PC-3 (cell line): ENCODE results near the gene SPATA9.

Source experiments
- CTCF ChIP-seq: fragments of 300-600 bp; sonication (generic); conservative IDR thresholded peaks from 2 replicates; pipeline ENCODE4 v1.5.1; 2017; ENCODE audit warnings: antibody characterized with exemption, low read depth, mild to moderate bottlenecking, low read length
- EZH2phosphoT487 ChIP-seq: fragments of 300-600 bp; sonication (generic); IDR thresholded peaks from 2 replicates; pipeline ENCODE4 v1.6.1; 2018; ENCODE audit warnings: mild to moderate bottlenecking, antibody characterized with exemption, low read length, borderline replicate concordance

- TF ChIP-seq CTCF (no peak), EZH2phosphoT487 (no peak)
These were observed 38.9 kb upstream of the SPATA9 start for GRCh38 chr5:95721582-95722295.
